ENCODE results near the gene ASCC3. TPM values are rescaled to one million over a fixed set of nuclear protein-coding genes. Genes with fewer than 3 reads are reported as not detected.

ASCC3 gene
- total and polyA plus RNA-seq, 2 experiments from 2014 or later: 92.9 to 129 TPM

DNA sequence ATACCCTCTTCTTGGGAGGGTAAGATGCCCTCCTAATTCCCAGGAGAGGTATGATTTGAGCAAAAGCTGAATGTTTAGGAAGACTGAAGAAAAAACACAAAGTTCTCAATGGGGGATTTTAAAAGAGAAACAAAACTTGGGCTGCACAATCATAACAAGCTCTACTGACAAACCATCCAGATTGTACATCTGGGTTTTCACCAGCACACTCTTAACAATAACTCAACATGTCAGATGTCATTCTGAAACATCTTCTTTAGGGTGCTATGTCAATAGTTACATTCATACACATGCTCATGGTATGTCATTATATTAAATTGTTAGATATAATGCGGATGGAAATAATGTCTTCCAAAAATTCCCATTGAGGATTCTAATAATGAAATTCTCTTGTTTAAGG, 95.1 kb downstream of the ASCC3 start (continued):
- TF ChIP-seq EZH2 (IDR thresholded peaks at IDR 0.05; ENCODE audit: low read depth, unreplicated experiment) (no peak), ZNF114 (CRISPR knock-in tag; IDR thresholded peaks at IDR 0.05) (no peak), JUNB (IDR thresholded peaks at IDR 0.05; ENCODE audit: unreplicated experiment) (no peak), NANOG (IDR thresholded peaks at IDR 0.05; ENCODE audit: borderline replicate concordance) (no peak), STAT1 (IDR thresholded peaks at IDR 0.05; ENCODE audit: unreplicated experiment) (no peak), POLR2AphosphoS5 (IDR thresholded peaks at IDR 0.05; ENCODE audit: low read depth) (no peak), EZH2phosphoT487 (IDR thresholded peaks at IDR 0.05; ENCODE audit: unreplicated experiment) (no peak)
- TF ChIP-seq, protein P1, sequence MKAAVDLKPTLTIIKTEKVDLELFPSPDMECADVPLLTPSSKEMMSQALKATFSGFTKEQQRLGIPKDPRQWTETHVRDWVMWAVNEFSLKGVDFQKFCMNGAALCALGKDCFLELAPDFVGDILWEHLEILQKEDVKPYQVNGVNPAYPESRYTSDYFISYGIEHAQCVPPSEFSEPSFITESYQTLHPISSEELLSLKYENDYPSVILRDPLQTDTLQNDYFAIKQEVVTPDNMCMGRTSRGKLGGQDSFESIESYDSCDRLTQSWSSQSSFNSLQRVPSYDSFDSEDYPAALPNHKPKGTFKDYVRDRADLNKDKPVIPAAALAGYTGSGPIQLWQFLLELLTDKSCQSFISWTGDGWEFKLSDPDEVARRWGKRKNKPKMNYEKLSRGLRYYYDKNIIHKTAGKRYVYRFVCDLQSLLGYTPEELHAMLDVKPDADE (IDR thresholded peaks at IDR 0.05): no peak
- TF ChIP-seq, protein P2, sequence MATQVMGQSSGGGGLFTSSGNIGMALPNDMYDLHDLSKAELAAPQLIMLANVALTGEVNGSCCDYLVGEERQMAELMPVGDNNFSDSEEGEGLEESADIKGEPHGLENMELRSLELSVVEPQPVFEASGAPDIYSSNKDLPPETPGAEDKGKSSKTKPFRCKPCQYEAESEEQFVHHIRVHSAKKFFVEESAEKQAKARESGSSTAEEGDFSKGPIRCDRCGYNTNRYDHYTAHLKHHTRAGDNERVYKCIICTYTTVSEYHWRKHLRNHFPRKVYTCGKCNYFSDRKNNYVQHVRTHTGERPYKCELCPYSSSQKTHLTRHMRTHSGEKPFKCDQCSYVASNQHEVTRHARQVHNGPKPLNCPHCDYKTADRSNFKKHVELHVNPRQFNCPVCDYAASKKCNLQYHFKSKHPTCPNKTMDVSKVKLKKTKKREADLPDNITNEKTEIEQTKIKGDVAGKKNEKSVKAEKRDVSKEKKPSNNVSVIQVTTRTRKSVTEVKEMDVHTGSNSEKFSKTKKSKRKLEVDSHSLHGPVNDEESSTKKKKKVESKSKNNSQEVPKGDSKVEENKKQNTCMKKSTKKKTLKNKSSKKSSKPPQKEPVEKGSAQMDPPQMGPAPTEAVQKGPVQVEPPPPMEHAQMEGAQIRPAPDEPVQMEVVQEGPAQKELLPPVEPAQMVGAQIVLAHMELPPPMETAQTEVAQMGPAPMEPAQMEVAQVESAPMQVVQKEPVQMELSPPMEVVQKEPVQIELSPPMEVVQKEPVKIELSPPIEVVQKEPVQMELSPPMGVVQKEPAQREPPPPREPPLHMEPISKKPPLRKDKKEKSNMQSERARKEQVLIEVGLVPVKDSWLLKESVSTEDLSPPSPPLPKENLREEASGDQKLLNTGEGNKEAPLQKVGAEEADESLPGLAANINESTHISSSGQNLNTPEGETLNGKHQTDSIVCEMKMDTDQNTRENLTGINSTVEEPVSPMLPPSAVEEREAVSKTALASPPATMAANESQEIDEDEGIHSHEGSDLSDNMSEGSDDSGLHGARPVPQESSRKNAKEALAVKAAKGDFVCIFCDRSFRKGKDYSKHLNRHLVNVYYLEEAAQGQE (IDR thresholded peaks at IDR 0.05; ENCODE audit: unreplicated experiment): no peak
- TF ChIP-seq, protein P3, sequence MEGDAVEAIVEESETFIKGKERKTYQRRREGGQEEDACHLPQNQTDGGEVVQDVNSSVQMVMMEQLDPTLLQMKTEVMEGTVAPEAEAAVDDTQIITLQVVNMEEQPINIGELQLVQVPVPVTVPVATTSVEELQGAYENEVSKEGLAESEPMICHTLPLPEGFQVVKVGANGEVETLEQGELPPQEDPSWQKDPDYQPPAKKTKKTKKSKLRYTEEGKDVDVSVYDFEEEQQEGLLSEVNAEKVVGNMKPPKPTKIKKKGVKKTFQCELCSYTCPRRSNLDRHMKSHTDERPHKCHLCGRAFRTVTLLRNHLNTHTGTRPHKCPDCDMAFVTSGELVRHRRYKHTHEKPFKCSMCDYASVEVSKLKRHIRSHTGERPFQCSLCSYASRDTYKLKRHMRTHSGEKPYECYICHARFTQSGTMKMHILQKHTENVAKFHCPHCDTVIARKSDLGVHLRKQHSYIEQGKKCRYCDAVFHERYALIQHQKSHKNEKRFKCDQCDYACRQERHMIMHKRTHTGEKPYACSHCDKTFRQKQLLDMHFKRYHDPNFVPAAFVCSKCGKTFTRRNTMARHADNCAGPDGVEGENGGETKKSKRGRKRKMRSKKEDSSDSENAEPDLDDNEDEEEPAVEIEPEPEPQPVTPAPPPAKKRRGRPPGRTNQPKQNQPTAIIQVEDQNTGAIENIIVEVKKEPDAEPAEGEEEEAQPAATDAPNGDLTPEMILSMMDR (conservative IDR thresholded peaks at IDR 0.05; ENCODE audit: low read depth in 2 of 2): no peak

DNA sequence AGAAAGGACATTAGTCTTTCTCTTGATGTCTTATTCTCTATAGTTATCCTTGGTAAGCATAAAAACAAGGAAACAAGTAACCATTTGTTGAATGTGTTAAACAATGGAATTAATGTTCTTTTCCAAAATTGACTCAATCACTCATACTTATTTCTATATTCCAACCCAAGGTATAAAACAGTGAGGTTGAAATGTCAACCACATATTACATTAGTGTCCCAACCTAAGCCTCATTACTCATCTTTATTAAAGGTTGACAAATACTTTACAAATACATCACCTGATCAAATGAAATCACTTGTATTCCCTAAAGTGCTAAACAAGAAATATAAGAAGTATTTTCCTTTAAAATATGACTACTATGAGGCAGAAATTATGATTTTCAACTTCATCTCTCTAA, 100.5 kb downstream of the ASCC3 start:
- H3K79me2 ChIP-seq (replicated peaks; ENCODE audit: insufficient read depth): no peaks in the 10 kb centered on the region
- H3K4me2 ChIP-seq: no peak overlapping the region
- Mint-ChIP-seq H3K27ac (no peak overlapping the region), H3K27me3 (ENCODE audit: insufficient read depth, low read depth, poor library complexity) (no peaks in the 10 kb centered on the region), H3K4me3 (no peak overlapping the region), H3K4me1 (no peaks in the 10 kb centered on the region), H3K9me3 (no peaks in the 10 kb centered on the region), H3K36me3 (ENCODE audit: low read depth) (no peaks in the 10 kb centered on the region)
- ATAC-seq (no peak), DNase-seq (ENCODE audit: low spot score) (no peak)
- H3K4me1 ChIP-seq (ENCODE audit: insufficient read depth): no peaks in the 10 kb centered on the region
- no peaks in the 10 kb centered on the region for H3K27me3 ChIP-seq (ENCODE audit: insufficient read depth)
- no peak overlapping the region for H2AFZ ChIP-seq
- no peaks in the 10 kb centered on the region for H4K20me1 ChIP-seq (replicated peaks; ENCODE audit: insufficient read depth)
- H3K9me2 ChIP-seq (ENCODE audit: insufficient read depth): no peaks in the 10 kb centered on the region
- no peak overlapping the region for H3K4me3 ChIP-seq
- H3F3A ChIP-seq (replicated peaks; ENCODE audit: low read depth): no peaks in the 10 kb centered on the region
- H3K36me3 ChIP-seq (ENCODE audit: insufficient read depth): no peaks in the 10 kb centered on the region; the same call in 1 of the 2 replicates
- no peak overlapping the region for H3K27ac ChIP-seq (ENCODE audit: low read depth)
- TF ChIP-seq POLR2AphosphoS5 (IDR thresholded peaks at IDR 0.05; ENCODE audit: low read depth) (no peak), JUNB (IDR thresholded peaks at IDR 0.05; ENCODE audit: unreplicated experiment) (no peak)
- TF ChIP-seq, protein P4, sequence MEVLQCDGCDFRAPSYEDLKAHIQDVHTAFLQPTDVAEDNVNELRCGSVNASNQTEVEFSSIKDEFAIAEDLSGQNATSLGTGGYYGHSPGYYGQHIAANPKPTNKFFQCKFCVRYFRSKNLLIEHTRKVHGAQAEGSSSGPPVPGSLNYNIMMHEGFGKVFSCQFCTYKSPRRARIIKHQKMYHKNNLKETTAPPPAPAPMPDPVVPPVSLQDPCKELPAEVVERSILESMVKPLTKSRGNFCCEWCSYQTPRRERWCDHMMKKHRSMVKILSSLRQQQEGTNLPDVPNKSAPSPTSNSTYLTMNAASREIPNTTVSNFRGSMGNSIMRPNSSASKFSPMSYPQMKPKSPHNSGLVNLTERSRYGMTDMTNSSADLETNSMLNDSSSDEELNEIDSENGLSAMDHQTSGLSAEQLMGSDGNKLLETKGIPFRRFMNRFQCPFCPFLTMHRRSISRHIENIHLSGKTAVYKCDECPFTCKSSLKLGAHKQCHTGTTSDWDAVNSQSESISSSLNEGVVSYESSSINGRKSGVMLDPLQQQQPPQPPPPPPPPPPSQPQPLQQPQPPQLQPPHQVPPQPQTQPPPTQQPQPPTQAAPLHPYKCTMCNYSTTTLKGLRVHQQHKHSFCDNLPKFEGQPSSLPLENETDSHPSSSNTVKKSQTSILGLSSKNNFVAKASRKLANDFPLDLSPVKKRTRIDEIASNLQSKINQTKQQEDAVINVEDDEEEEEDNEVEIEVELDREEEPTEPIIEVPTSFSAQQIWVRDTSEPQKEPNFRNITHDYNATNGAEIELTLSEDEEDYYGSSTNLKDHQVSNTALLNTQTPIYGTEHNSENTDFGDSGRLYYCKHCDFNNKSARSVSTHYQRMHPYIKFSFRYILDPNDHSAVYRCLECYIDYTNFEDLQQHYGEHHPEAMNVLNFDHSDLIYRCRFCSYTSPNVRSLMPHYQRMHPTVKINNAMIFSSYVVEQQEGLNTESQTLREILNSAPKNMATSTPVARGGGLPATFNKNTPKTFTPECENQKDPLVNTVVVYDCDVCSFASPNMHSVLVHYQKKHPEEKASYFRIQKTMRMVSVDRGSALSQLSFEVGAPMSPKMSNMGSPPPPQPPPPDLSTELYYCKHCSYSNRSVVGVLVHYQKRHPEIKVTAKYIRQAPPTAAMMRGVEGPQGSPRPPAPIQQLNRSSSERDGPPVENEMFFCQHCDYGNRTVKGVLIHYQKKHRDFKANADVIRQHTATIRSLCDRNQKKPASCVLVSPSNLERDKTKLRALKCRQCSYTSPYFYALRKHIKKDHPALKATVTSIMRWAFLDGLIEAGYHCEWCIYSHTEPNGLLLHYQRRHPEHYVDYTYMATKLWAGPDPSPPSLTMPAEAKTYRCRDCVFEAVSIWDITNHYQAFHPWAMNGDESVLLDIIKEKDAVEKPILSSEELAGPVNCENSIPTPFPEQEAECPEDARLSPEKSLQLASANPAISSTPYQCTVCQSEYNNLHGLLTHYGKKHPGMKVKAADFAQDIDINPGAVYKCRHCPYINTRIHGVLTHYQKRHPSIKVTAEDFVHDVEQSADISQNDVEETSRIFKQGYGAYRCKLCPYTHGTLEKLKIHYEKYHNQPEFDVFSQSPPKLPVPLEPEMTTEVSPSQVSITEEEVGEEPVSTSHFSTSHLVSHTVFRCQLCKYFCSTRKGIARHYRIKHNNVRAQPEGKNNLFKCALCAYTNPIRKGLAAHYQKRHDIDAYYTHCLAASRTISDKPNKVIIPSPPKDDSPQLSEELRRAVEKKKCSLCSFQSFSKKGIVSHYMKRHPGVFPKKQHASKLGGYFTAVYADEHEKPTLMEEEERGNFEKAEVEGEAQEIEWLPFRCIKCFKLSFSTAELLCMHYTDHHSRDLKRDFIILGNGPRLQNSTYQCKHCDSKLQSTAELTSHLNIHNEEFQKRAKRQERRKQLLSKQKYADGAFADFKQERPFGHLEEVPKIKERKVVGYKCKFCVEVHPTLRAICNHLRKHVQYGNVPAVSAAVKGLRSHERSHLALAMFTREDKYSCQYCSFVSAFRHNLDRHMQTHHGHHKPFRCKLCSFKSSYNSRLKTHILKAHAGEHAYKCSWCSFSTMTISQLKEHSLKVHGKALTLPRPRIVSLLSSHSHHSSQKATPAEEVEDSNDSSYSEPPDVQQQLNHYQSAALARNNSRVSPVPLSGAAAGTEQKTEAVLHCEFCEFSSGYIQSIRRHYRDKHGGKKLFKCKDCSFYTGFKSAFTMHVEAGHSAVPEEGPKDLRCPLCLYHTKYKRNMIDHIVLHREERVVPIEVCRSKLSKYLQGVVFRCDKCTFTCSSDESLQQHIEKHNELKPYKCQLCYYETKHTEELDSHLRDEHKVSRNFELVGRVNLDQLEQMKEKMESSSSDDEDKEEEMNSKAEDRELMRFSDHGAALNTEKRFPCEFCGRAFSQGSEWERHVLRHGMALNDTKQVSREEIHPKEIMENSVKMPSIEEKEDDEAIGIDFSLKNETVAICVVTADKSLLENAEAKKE (CRISPR knock-in tag; IDR thresholded peaks at IDR 0.05): no peak

Data from GM23338 (cell line).